NCI-H1694 treated with DMSO at 0.1 percent for 48 hours (cell line): ENCODE data around the gene PHACTR1.
"Not testable (repeated sequence)": the region's sequence is repeated elsewhere in the genome, so short reads cannot be mapped to it uniquely, and the experiment has no call there.

Experiments used
- DNase-seq: peaks from one replicate; lab custom pipeline; 2025; lab: John Stamatoyannopoulos, UW

Gene PHACTR1

DNA sequence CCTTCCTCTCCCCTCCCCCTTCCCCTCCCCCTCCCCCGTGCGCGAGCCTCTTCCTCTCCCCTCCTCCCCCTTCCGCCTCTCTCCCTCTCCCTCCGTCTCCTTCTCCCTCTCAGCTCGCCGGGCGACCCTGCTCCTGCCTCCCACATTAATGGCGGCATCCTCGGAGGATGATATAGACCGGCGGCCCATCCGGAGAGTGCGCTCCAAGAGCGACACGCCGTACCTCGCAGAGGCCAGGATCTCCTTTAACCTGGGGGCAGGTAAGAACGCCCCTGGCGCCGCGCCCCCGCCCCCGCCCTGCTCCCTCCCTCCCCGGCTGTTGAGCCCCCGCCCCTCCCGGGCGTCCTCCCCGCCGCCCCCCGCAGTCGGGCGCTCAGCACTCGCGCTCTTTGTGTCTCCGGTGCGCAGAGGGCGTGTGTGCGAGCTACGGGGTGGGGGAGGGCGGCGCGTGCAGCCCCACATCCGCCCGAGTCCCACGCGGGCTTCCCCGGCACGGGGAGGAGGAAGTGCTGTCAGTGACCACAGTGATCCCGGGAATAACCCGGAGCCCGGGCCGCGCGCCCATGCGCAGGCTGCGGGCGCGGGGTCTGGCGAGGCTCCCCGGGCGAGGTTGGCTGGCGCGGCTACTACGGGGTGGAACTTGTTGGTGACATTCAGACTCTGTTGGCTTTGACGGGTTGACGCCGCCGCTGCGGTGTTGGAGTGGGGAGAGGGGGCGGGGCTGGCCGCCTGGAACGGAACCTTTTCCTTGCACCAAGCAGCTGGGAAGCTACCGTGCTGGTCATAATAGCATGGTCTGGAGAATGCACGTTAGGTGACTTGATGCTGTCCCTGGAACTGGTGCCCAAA lies 33.2 kb downstream of the PHACTR1 start:
- no peak for DNase-seq

DNA sequence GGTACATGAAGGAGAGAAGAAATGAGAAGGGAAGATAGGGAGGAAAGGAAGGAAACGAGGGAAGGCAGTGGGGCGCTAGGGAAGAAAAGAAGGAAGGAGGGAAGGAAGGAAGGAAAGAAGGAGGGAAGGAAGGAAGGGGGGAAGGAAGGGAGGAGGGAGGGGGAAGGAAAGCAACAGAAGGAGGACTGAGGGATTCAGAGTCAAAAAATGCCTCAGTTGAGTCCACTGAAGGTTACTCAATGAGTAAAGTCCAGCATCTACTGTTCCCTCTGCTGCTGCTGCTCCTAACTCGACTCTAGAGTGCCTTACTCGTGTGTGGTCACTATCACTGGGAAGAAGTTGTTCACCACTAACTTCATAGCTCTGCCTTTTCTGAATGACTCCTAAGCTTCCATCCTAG lies 33.8 kb downstream of the PHACTR1 start:
- DNase-seq = no peak

GRCh38 chr6:12751694-12752325 lies 35.2 kb downstream of the PHACTR1 start:
- no peak for DNase-seq

GRCh38 chr6:12753036-12753435 lies 36.5 kb downstream of the PHACTR1 start:
- DNase-seq = no peak

DNA sequence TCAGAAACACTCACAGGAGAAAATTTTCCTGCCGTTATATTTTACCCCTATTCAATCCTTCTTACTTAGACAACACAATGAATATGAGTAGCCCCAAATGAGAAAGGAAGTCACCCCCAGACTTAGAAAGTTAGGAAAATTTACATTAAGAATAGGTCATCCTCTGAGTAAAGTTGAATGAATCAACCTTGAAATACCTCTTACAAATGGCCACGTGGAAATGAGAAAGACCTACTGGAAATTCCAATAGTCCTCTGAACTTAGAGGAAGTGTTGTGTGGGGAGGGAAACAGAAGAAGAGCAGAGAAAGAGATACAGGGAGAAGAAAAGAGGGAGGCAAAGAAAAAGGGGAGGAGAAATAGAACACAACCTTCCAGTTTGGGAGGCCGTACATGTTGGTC lies 43.7 kb downstream of the PHACTR1 start:
- no peak for DNase-seq

DNA sequence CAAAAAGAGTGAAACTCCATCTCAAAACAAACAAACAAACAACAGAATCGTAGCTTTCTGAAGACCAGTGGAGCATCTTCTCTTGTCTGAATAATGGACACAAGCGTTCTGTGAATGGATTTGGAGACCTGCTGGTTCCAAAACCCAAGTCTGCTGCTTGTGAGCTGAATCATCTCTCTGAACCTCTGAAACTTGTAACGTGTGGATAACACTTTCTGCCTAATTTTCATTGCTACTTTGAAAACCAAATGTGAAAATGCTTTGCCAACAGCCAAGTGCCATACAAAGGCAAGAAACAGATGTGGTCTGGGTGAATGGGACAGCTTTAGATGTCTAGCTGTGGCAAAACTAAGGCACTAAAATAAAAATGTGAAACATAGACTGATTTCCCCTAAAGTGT lies 44.3 kb downstream of the PHACTR1 start:
- no peak for DNase-seq

DNA sequence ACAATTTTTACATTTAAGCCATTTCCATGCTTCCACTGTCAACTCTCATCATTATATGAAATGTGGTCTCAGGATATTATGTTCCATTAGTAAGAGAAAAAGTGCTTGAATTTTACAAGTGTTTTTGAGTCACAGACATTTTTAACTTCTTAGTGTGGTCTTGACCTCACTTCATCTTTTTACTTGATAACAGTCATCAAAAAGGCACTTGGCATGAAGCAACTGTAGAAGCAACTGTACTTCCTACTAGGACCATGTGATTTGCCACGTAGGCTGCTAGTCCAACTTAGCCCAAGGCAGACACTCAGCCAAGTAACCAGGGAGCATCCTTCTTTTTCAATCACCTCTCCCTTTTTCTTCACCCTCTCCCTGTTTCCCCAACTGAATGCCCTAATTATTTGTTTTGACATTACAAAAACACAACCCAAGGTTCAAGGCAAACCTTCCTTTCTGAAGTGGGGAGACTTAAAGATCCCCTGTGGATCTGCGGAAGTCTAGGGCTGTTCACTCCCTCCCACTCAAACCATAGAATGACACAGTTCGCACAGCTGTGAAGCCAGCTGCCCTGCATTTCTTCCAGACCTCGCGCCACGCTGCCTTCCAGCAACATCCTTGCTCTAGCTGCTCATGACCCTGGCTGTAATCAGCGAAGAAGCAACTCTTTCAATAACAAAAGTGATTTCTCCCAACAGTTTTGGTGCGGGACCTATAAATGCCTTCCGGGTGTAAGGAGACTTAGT lies 45.0 kb downstream of the PHACTR1 start:
- DNase-seq = no peak

DNA sequence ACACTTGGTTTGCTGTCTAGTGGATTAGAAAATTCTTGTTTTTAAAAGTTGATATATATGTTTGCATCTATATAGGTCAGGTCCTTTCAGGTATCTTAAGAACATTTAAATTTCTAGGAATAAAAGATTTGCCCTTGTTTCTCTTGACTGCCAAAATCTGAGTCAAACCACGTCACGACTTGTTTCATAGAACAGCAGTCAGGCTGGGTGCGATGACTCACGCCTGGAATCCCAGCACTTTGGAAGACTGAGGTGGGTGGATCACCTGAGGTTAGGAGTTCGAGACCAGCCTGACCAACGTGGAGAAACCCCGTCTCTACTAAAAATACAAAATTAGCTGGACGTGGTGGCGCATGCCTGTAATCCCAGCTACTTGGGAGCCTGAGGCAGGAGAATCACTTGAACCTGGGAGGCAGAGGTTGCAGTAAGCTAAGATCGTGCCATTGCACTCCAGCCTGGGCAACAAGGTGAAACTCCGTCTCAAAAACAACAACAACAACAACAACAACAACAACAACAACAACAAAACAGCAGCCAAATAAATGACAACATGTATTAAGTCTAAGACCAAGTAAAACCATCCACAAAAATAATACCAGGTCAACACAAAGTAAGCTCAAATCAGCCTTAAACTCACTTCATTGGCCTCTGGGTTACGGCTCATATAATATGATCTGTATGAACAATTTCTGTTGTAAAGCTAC lies 46.3 kb downstream of the PHACTR1 start:
- not testable (repeated sequence) for DNase-seq

- DNase-seq = no peak
Measured at GRCh38 chr6:12766365-12766764, 49.8 kb downstream of the PHACTR1 start.

- no peak for DNase-seq
Measured at GRCh38 chr6:12767016-12767415, 50.4 kb downstream of the PHACTR1 start.

- no peak for DNase-seq
Measured at GRCh38 chr6:12769556-12770256, 53.1 kb downstream of the PHACTR1 start.

GRCh38 chr6:12772416-12772815 lies 55.8 kb downstream of the PHACTR1 start:
- no peak for DNase-seq

DNA sequence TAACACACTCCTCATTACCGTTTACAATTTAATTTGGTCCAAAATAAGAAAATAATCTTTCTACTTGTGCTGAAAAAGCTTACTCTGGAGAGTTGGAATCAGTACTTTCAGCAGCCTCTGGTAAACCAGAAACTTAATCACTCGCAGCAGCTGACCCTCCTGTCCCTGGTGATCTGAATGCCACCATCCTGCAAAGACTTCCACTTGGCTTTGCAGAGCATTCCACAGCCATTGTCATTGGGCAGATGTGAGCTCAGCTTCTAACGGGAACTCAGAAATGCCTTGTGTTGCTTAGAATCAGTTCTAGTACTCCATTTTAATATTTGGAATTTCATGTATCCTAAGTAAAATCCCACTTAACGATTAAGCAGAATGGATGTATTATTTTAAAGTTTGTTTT lies 59.7 kb downstream of the PHACTR1 start:
- DNase-seq = no peak

DNA sequence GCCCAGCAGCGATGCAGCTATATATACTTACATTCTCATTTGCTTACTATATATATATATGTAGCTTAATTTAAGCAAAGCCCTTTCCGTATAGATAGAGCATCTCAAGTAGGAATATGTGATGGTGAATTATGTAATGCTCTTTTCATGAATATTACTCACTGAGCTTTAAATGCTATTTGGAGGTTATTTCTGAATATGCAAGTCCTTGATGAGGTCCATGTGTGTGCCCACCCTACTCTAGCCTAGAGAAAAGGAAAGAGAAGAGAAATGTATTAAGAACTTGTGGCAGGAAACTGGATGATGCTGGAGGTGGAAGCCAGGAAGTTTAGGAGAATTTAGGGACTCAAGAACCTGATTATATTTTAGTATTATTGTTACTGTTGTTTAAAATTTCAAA lies 63.2 kb downstream of the PHACTR1 start:
- no peak for DNase-seq

DNA sequence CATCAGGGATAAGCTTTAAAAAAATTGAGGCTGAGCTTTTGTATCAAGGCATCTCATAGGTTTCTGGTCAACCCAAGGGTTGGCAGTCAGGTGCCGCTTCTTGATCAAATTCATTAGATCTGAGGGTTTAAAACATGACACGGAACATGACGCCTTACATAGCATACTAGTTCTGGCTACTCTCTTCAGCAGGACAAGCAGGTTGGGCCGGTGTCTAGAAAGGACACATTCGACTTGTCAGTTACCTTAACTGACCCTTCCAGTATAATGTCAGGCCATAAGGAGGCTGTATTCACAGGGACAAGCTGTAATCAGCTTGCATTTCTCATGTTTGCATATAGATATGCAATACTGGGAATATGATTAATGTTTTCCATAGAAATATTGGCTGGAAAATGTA lies 65.6 kb downstream of the PHACTR1 start:
- DNase-seq = no peak

DNA sequence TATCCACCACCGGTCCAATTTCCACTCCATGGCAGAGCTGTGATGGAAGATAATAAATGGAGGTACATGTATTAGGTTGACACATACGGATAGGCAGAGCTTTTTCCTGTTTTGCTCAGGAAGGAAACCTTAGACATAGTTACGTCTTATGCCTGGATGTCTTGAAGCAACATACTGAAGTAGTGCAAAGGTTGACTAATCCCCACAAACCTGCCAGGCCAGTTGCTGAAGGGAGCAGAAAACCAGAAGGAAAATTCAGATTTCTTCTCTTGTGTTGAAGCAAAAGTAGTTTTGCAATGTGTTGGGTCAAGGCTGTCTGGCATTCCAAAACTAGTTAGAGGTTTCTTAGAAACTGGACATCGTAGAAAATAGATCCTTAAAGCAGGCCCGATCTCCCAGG lies 68.7 kb downstream of the PHACTR1 start:
- DNase-seq = no peak

DNA sequence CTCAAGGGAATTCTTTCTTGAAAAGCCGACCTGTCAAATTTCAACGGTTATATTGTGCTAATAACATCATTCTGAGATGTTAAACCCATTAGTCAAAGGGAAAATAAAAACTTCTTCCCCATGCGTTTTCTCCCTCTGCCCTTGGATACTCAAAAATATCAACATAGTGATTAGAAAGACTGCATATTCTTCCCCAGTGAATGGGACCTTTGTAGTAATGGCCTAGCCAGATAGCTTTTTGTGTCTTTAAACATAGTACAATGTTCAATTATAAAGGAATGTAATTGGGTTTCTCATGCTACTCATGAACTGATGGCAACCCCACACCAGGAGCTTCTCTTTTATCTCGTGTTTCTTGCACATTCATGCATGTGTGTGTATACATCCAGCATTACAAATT lies 69.4 kb downstream of the PHACTR1 start:
- DNase-seq = no peak

GRCh38 chr6:12791371-12791770 lies 74.8 kb downstream of the PHACTR1 start:
- DNase-seq = no peak

- DNase-seq = no peak
Measured at GRCh38 chr6:12798326-12798725, 81.8 kb downstream of the PHACTR1 start.

- no peak for DNase-seq
Measured at GRCh38 chr6:12800120-12800519, 83.6 kb downstream of the PHACTR1 start.

GRCh38 chr6:12801141-12801540 lies 84.6 kb downstream of the PHACTR1 start:
- DNase-seq = no peak

GRCh38 chr6:12802440-12802839 lies 85.9 kb downstream of the PHACTR1 start:
- DNase-seq = no peak
